NCI-H187 (cell line): Measurements from ENCODE around the gene CD82.
"Not testable (repeated sequence)": the region's sequence is repeated elsewhere in the genome, so short reads cannot be mapped to it uniquely, and the experiment has no call there.

Experiments used
- DNase-seq, 2 experiments: peaks; one replicate each; lab custom pipeline; 2025; lab: John Stamatoyannopoulos, UW

CD82 gene

GRCh38 chr11:44533921-44534711 is 31.3 kb upstream of the CD82 start:
- DNase-seq, result no peak

- no peak for DNase-seq
Measured at GRCh38 chr11:44535191-44535980, 30.1 kb upstream of the CD82 start.

- DNase-seq, result no peak
Measured at GRCh38 chr11:44536788-44537516, 28.5 kb upstream of the CD82 start.

GRCh38 chr11:44537679-44538078 is 27.8 kb upstream of the CD82 start:
- no peak for DNase-seq

GRCh38 chr11:44538375-44539054 is 26.9 kb upstream of the CD82 start:
- DNase-seq, result peak; percentile 10 to 21

- DNase-seq, result peak; percentile 31 to 52
Measured at GRCh38 chr11:44539971-44540370, 25.5 kb upstream of the CD82 start.

- no peak for DNase-seq
Measured at GRCh38 chr11:44540667-44541066, 24.8 kb upstream of the CD82 start.

GRCh38 chr11:44542372-44542771 is 23.1 kb upstream of the CD82 start:
- no peak for DNase-seq

- not testable (repeated sequence) for DNase-seq
Measured at GRCh38 chr11:44546984-44547383, 18.5 kb upstream of the CD82 start.

- DNase-seq, result not testable (repeated sequence)
Measured at GRCh38 chr11:44547534-44547933, 17.9 kb upstream of the CD82 start.

- no peak for DNase-seq
Measured at GRCh38 chr11:44548032-44548695, 17.3 kb upstream of the CD82 start.

- not testable (repeated sequence) for DNase-seq
Measured at GRCh38 chr11:44548961-44549749, 16.3 kb upstream of the CD82 start.

GRCh38 chr11:44550123-44550522 is 15.3 kb upstream of the CD82 start:
- no peak for DNase-seq

GRCh38 chr11:44551456-44552139 is 13.9 kb upstream of the CD82 start:
- DNase-seq, result no peak

GRCh38 chr11:44555031-44555800 is 10.2 kb upstream of the CD82 start:
- DNase-seq, result no peak

- DNase-seq, result no peak
Measured at GRCh38 chr11:44556735-44557409, 8.6 kb upstream of the CD82 start.

- DNase-seq, result no peak
Measured at GRCh38 chr11:44557464-44557863, 8.0 kb upstream of the CD82 start.

GRCh38 chr11:44559207-44559939 is 6.1 kb upstream of the CD82 start:
- DNase-seq, result no peak
